ENCODE results near the gene FLT3LG. TPM values are rescaled to one million over a fixed set of nuclear protein-coding genes. Genes with fewer than 3 reads are reported as not detected.

Gene FLT3LG
- total RNA-seq, 3 donors from 2014 or later: 3.3 to 14.8 (median 7.8) TPM

DNA sequence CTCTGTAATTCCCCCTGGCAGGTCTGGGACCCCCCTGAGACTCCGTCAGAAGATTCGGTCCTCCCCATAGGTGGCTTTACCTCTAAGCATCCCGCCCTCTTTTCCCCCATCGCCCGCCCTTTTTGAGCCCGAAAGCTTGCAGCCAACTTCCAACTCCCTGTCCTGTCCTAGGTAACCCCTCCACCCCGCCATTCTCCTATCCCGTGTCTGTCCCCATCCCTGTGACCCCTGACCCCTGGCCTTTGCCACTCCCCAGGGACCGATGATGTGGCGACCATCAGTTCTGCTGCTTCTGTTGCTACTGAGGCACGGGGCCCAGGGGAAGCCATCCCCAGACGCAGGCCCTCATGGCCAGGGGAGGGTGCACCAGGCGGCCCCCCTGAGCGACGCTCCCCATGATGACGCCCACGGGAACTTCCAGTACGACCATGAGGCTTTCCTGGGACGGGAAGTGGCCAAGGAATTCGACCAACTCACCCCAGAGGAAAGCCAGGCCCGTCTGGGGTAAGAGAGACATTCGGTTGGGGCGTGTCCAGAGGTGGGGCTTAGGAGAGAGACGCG is 54.3 kb downstream of the FLT3LG start:
- TF ChIP-seq, protein P1, sequence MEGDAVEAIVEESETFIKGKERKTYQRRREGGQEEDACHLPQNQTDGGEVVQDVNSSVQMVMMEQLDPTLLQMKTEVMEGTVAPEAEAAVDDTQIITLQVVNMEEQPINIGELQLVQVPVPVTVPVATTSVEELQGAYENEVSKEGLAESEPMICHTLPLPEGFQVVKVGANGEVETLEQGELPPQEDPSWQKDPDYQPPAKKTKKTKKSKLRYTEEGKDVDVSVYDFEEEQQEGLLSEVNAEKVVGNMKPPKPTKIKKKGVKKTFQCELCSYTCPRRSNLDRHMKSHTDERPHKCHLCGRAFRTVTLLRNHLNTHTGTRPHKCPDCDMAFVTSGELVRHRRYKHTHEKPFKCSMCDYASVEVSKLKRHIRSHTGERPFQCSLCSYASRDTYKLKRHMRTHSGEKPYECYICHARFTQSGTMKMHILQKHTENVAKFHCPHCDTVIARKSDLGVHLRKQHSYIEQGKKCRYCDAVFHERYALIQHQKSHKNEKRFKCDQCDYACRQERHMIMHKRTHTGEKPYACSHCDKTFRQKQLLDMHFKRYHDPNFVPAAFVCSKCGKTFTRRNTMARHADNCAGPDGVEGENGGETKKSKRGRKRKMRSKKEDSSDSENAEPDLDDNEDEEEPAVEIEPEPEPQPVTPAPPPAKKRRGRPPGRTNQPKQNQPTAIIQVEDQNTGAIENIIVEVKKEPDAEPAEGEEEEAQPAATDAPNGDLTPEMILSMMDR (IDR thresholded peaks at IDR 0.05): no peak
- Histone ChIP-seq H3K4me1 (ENCODE audit: low read depth) (peaks cover 7% of the 10 kb centered on the region), H3K4me3 (no peak overlapping the region), H3K36me3 (ENCODE audit: low read depth) (no peaks in the 10 kb centered on the region), H3K9me3 (no peaks in the 10 kb centered on the region)
- intact Hi-C loops (cut with DNase I, micrococcal nuclease): no loop called here
- ATAC-seq: no peak
- DNase-seq: no peak

- TF ChIP-seq, protein P1 (IDR thresholded peaks at IDR 0.05): no peak
- intact Hi-C loops (cut with DNase I, micrococcal nuclease): no loop called here
- peaks cover 7% of the 10 kb centered on the region for H3K4me1 ChIP-seq (ENCODE audit: low read depth)
- DNase-seq (no peak), ATAC-seq (no peak)
- no peaks in the 10 kb centered on the region for H3K36me3 ChIP-seq (ENCODE audit: low read depth)
- H3K9me3 ChIP-seq: no peaks in the 10 kb centered on the region
- H3K4me3 ChIP-seq: no peak overlapping the region
Measured at GRCh38 chr19:49530708-49531107, 56.7 kb downstream of the FLT3LG start.

- peaks cover 1% of the 10 kb centered on the region for H3K36me3 ChIP-seq (ENCODE audit: low read depth)
- TF ChIP-seq, protein P1 (IDR thresholded peaks at IDR 0.05): no peak
- no peak overlapping the region for H3K4me3 ChIP-seq
- DNase-seq: peak; percentile 69 to 79 (median 78)
- intact Hi-C loops (cut with DNase I, micrococcal nuclease): no loop called here
- ATAC-seq: peak; percentile 84
- no peaks in the 10 kb centered on the region for H3K4me1 ChIP-seq (ENCODE audit: low read depth)
- H3K9me3 ChIP-seq: no peaks in the 10 kb centered on the region
Measured at GRCh38 chr19:49533551-49534488, 59.8 kb downstream of the FLT3LG start.

DNA sequence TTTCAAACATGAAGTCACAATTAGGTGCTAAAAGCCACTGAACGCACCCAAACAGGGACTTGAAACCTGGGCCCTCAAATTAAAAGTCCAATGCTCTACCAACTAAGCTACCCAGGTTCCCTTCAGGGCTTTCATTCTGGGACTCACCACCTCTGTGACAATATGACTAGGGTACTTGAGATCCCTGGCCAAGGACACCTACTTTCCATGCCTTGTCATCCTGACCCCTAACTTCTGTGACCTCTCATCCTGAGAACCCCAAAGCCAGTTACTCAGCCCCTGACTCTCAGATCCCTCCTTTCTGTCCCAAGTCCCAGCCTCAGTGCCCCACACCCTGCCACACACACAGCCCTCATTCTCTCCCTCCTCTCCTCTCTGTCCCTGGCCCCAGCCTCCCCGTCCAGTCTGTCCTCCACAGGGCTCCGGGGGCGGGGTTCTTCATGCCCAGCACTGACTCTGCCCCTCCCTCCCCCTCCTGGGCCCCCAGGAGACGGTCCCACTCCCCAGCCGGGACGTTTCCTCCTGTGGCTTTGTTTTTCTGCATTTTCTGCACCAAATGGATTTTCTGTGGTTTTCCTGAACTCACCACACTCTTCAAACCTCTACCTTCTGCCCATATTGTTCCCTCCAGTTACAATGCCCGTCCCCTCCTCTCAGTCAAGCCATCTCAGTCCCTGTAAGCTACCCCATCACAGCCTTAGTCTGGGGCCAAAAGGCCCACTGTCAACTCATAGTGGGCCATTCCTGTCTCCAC is 60.8 kb downstream of the FLT3LG start:
- no peak overlapping the region for H3K4me3 ChIP-seq
- peaks cover 6% of the 10 kb centered on the region for H3K36me3 ChIP-seq (ENCODE audit: low read depth)

More for the DNA sequence above, 60.8 kb downstream of the FLT3LG start:
- no peaks in the 10 kb centered on the region for H3K4me1 ChIP-seq (ENCODE audit: low read depth)
- DNase-seq: no peak
- ATAC-seq: no peak
- H3K9me3 ChIP-seq: no peaks in the 10 kb centered on the region
- TF ChIP-seq, protein P1 (IDR thresholded peaks at IDR 0.05): no peak
- intact Hi-C loops (cut with DNase I, micrococcal nuclease): no loop called here

Small RNA genes within 50 kb of the gene (microRNA-seq; reads per million reads assigned to microRNA genes)
- gene MIR150: 2,849 reads per million, percentile 89 among the genes with 10 or more reads in this experiment

Other genes with a start within 250 kb of the FLT3LG start
- gene SLC6A16, start 149.0 kb upstream of the FLT3LG start, total RNA-seq: 1 to 10 TPM in 1 of 3 donors, under 1 TPM in 2; 0.36 to 3.7 (median 0.52) TPM
- 10 to 100 TPM in 2 of 3 donors, 1 to 10 TPM in 1; 5.6 to 11.2 (median 10.1) TPM for gene CD37, start 138.8 kb upstream of the FLT3LG start, total RNA-seq
- gene TEAD2, start 111.8 kb upstream of the FLT3LG start, total RNA-seq: 10 to 100 TPM in 2 of 3 donors, 1 to 10 TPM in 1; 9.8 to 64.0 (median 21.8) TPM
- under 1 TPM in 1 of 3 donors, not detected in 2; 0.44 TPM for gene DKKL1, start 110.3 kb upstream of the FLT3LG start, total RNA-seq
- gene KASH5, start 86.0 kb upstream of the FLT3LG start, total RNA-seq: not detected
- gene PTH2, start 50.8 kb upstream of the FLT3LG start, total RNA-seq: not detected
- not detected for gene GFY, start 48.8 kb upstream of the FLT3LG start, total RNA-seq
- gene SLC17A7, start 32.7 kb upstream of the FLT3LG start, total RNA-seq: 1 to 10 TPM in 1 of 3 donors, under 1 TPM in 2; 0.20 to 1.0 (median 0.51) TPM
- gene PIH1D1, start 22.4 kb upstream of the FLT3LG start, total RNA-seq: 10 to 100 TPM; 65.2 to 78.7 (median 76.6) TPM
- 10 to 100 TPM; 31.2 to 36.4 (median 36.3) TPM for gene ALDH16A1, start 21.0 kb upstream of the FLT3LG start, total RNA-seq
- gene RPL13A, start 13.4 kb downstream of the FLT3LG start, total RNA-seq: 1,000 to 10,000 TPM; 2,162 to 2,782 (median 2,296) TPM
- gene RPS11, start 22.2 kb downstream of the FLT3LG start, total RNA-seq: 1,000 to 10,000 TPM; 1,414 to 1,682 (median 1,521) TPM
- gene FCGRT, start 38.4 kb downstream of the FLT3LG start, total RNA-seq: 100 to 1,000 TPM; 308 to 537 (median 450) TPM
- 10 to 100 TPM; 28.5 to 42.2 (median 34.0) TPM for gene RCN3, start 53.8 kb downstream of the FLT3LG start, total RNA-seq
- gene NOSIP, start 106.3 kb downstream of the FLT3LG start, total RNA-seq: 10 to 100 TPM; 59.2 to 72.5 (median 66.3) TPM
- gene PRRG2, start 107.1 kb downstream of the FLT3LG start, total RNA-seq: 10 to 100 TPM in 2 of 3 donors, 1 to 10 TPM in 1; 9.1 to 25.1 (median 18.9) TPM
- gene PRR12, start 117.0 kb downstream of the FLT3LG start, total RNA-seq: 10 to 100 TPM; 24.2 to 37.3 (median 26.2) TPM
- gene RRAS, start 165.9 kb downstream of the FLT3LG start, total RNA-seq: 10 to 100 TPM; 43.9 to 89.8 (median 48.6) TPM
- 10 to 100 TPM; 55.5 to 75.0 (median 56.1) TPM for gene SCAF1, start 168.0 kb downstream of the FLT3LG start, total RNA-seq
- 100 to 1,000 TPM in 1 of 3 donors, 10 to 100 TPM in 2; 76.1 to 119 (median 90.1) TPM for gene IRF3, start 191.6 kb downstream of the FLT3LG start, total RNA-seq
- 10 to 100 TPM in 2 of 3 donors, 1 to 10 TPM in 1; 9.6 to 20.8 (median 16.3) TPM for gene BCL2L12, start 191.7 kb downstream of the FLT3LG start, total RNA-seq
- 100 to 1,000 TPM in 1 of 3 donors, 10 to 100 TPM in 2; 68.1 to 101 (median 94.8) TPM for gene PRMT1, start 203.1 kb downstream of the FLT3LG start, total RNA-seq
- gene ADM5, start 215.4 kb downstream of the FLT3LG start, total RNA-seq: 1 to 10 TPM in 2 of 3 donors, under 1 TPM in 1; 0.69 to 1.3 (median 1.2) TPM
- gene CPT1C, start 216.9 kb downstream of the FLT3LG start, total RNA-seq: 1 to 10 TPM; 1.9 to 7.6 (median 2.2) TPM